HepG2 (cell line): ENCODE data around the gene RRAD. TPM values are rescaled to one million over a fixed set of nuclear protein-coding genes. Genes with fewer than 3 reads are reported as not detected.

Experiments
- ATAC-seq: fragments of 200-7000 bp; cut with Tn5 transposase; 3 replicates; pipeline ENCODE4 v1.9.1; 2020; ENCODE audit warnings: mild to moderate bottlenecking, moderate library complexity
- BruUV-seq: library from RNA; stranded (reverse); fragments of 400-500 nt; replicated peaks from 2 replicates; lab custom pipeline; 2021; lab: Mats Ljungman, UMichigan
- CTCF ChIA-PET: fragments of 300-600 bp; formaldehyde crosslinking; extraction: SDS; loops from one replicate; lab custom pipeline; 2021; ENCODE audit warnings: low total read pairs, inconsistent platforms, low intra/inter-chr PET ratio; lab: Yijun Ruan, JAX
- POLR2A ChIA-PET: fragments of 350-600 bp; sonication (Branson Sonifier 250); formaldehyde crosslinking; loops from one replicate; lab custom pipeline; 2020; ENCODE audit warnings: antibody characterized with exemption, inconsistent platforms; lab: Yijun Ruan, JAX
- DNase-seq: peaks from one replicate; pipeline ENCODE4 v3.0.0-alpha.2; 2015; ENCODE audit warnings: low spot score
- FAIRE-seq: peaks from 3 replicates; lab custom pipeline; 2011; peaks lifted over from hg19 to GRCh38; lab: Jason Lieb, UNC
- H2AFZ ChIP-seq: one replicate; pipeline ENCODE4 v1.6.1; 2011; ENCODE audit warnings: low read length, inconsistent platforms
- H3K27ac ChIP-seq: fragments of 300-600 bp; 3 replicates; pipeline ENCODE4 v1.8.0; 2011; ENCODE audit warnings: mixed run types, mild to moderate bottlenecking, mixed read lengths, low read length, inconsistent platforms; ENCODE audit not compliant: insufficient read depth; ENCODE audit errors: extremely low read length
- H3K27me3 ChIP-seq, 2 experiments: fragments of 200-600 bp in 1 of 2; 2 replicates in 1 of 2; 3 replicates in 1 of 2; pipeline versions ENCODE4 v1.6.0 to v1.8.0; 2011; ENCODE audit warnings: low read length in 2 of 2, mild to moderate bottlenecking in 2 of 2, moderate library complexity in 2 of 2, inconsistent platforms in 1 of 2; ENCODE audit not compliant: insufficient read depth in 2 of 2, control insufficient read depth in 1 of 2
- H3K36me3 ChIP-seq, 2 experiments: fragments of 200-600 bp in 1 of 2; replicated peaks in 1 of 2; 2 replicates in 1 of 2; 3 replicates in 1 of 2; pipeline versions ENCODE4 v1.5.1 to v1.8.0; 2011; ENCODE audit warnings: low read length in 2 of 2, inconsistent platforms in 1 of 2; ENCODE audit not compliant: insufficient read depth in 2 of 2, control insufficient read depth in 1 of 2
- H3K4me1 ChIP-seq: 2 replicates; pipeline ENCODE4 v1.5.1; 2012; ENCODE audit warnings: low read length, inconsistent platforms; ENCODE audit not compliant: insufficient read depth
- H3K4me2 ChIP-seq: 2 replicates; pipeline ENCODE4 v1.6.0; 2011; ENCODE audit warnings: low read depth, low read length, inconsistent platforms
- H3K4me3 ChIP-seq, 3 experiments: fragments of 200-600 bp in 1 of 3; sonication (generic), shearing (Covaris generic) in 1 of 3; replicated peaks in 1 of 3; 2 replicates each; pipeline ENCODE4 v1.5.1; 2011 to 2016; ENCODE audit warnings: low read length in 3 of 3, inconsistent platforms in 2 of 3, low read depth in 2 of 3, mild to moderate bottlenecking in 2 of 3, control low read depth in 1 of 3, mixed read lengths in 1 of 3; ENCODE audit not compliant: insufficient read depth in 1 of 3
- H3K79me2 ChIP-seq: one replicate; pipeline ENCODE4 v1.6.1; 2011; ENCODE audit warnings: low read length, inconsistent platforms; ENCODE audit not compliant: insufficient read depth
- H3K9ac ChIP-seq: 2 replicates; pipeline ENCODE4 v1.6.0; 2011; ENCODE audit warnings: mild to moderate bottlenecking, low read depth, low read length, inconsistent platforms; ENCODE audit not compliant: insufficient read depth
- H3K9me3 ChIP-seq: 2 replicates; pipeline ENCODE4 v1.5.1; 2012; ENCODE audit warnings: mild to moderate bottlenecking, low read length
- H4K20me1 ChIP-seq: 2 replicates; pipeline ENCODE4 v1.6.0; 2011; ENCODE audit warnings: inconsistent platforms, mild to moderate bottlenecking, low read length, moderate library complexity; ENCODE audit not compliant: insufficient read depth
- CENPX ChIP-seq: sonication (generic); formaldehyde crosslinking; IDR thresholded peaks from 2 replicates; pipeline ENCODE4 v1.9.0; 2021; ENCODE audit warnings: mild to moderate bottlenecking, missing genetic modification reagents, moderate library complexity
- MTF2 ChIP-seq: sonication (generic); formaldehyde crosslinking; IDR thresholded peaks from 2 replicates; pipeline ENCODE4 v1.5.0; 2020; ENCODE audit warnings: missing genetic modification reagents, borderline replicate concordance
- NFIB ChIP-seq: sonication (generic); formaldehyde crosslinking; IDR thresholded peaks from 2 replicates; pipeline ENCODE4 v1.9.0; 2021; ENCODE audit warnings: missing genetic modification reagents, mild to moderate bottlenecking, borderline replicate concordance
- PREB ChIP-seq: sonication (generic); formaldehyde crosslinking; IDR thresholded peaks from 2 replicates; pipeline ENCODE4 v1.4.0; 2020; ENCODE audit warnings: missing genetic modification reagents
- SMC3 ChIP-seq: IDR thresholded peaks from 2 replicates; pipeline ENCODE4 v1.6.1; 2011; ENCODE audit warnings: low read length, improper control_type of control experiment
- SNAPC4 ChIP-seq: sonication (generic); formaldehyde crosslinking; IDR thresholded peaks from 2 replicates; pipeline ENCODE4 v1.4.0; 2020; ENCODE audit warnings: mild to moderate bottlenecking, missing genetic modification reagents
- ZNF317 ChIP-seq: sonication (generic); formaldehyde crosslinking; IDR thresholded peaks from 2 replicates; pipeline ENCODE4 v1.5.0; 2020; ENCODE audit warnings: mild to moderate bottlenecking, missing genetic modification reagents
- ZNF407 ChIP-seq: sonication (generic); formaldehyde crosslinking; IDR thresholded peaks from one replicate; pipeline ENCODE4 v1.5.1; 2020; ENCODE audit warnings: mild to moderate bottlenecking, missing genetic modification reagents; ENCODE audit errors: not compliant biosample characterization
- WGBS: methylation state at CpG from one replicate; pipeline ENCODE4 v1.1.6; 2017; ENCODE audit warnings: low lambda C conversion rate; 5-methylcytosine and 5-hydroxymethylcytosine counted together
- in situ Hi-C: cut with HindIII; loops from 2 replicates; pipeline ENCODE4 v1.10.0; 2017; ENCODE audit warnings: low pct_unique_long_range_greater_than_20kb; ENCODE audit not compliant: extremely low pct_ligation_motif_present
- intact Hi-C: fragments of 100-400 bp; cut with micrococcal nuclease; formaldehyde crosslinking; loops from one replicate; pipeline ENCODE4 v1.10.0; 2022; ENCODE audit not compliant: unreplicated experiment
- polyA plus RNA-seq, 8 experiments: library from polyadenylated mRNA; depleted of rRNA in 3 of 8; stranded (reverse) in 7 of 8; unstranded in 1 of 8; fragments of >200 nt; fragmentation: Illumina TruSeq in 4 of 8; extraction: Trizol in 4 of 8; gene quantifications; 2 replicates each; pipeline versions ENCODE4 v1.2.1 to v1.2.3, GENCODE V29; 2011 to 2016; ENCODE audit warnings: low read depth in 4 of 8, missing spikeins in 1 of 8, mixed read lengths in 1 of 8; ENCODE audit not compliant: insufficient read depth in 1 of 8
- total RNA-seq, 5 experiments: library from RNA; depleted of rRNA; stranded (reverse); fragments of >200 nt; fragmentation: Illumina TruSeq; extraction: Trizol; gene quantifications; 2 replicates each; pipeline ENCODE4 v1.2.3, GENCODE V29; 2016; ENCODE audit warnings: low read depth in 1 of 5

RRAD gene
- total and polyA plus RNA-seq, 2 of the 13 experiments (the other 11 are each of a cell fraction or from before 2014, with no cell fraction given), result 0.80 to 1.1 TPM

DNA sequence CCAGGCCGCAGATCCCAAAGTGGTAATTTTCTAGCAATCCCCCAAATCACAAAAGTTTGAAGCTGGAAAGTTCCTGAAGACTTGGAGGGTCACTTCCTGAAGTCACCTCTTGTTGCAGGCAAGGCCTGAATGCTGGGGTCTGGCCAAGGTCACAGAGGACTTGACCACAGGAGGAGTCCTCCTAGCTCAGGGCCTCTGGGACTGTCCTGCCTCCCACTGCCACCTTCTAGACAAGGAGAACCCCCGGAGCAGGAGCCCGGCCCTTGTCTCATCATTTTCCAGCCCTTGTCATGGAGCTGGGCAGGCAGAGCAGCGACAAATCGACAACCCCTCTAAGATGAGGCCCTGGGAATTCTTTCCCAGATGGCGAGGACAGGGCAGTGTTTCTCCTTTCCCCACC, 7.0 kb downstream of the RRAD start:
- H3K27me3 ChIP-seq, result peaks cover 0 to 4% of the 10 kb centered on the region in 2 experiments; a peak in 3 of 5 replicates
- CTCF ChIA-PET, result no interaction called here
- no peaks in the 10 kb centered on the region for H3K36me3 ChIP-seq
- H3K9me3 ChIP-seq, result no peaks in the 10 kb centered on the region
- in situ Hi-C loops, result no loop called here
- ATAC-seq, result peak; percentile 11
- POLR2A ChIA-PET, result interaction anchor here (0.8 to 7.3 kb wide), 8 partner anchors 8 to 43 kb away, joined by 3 to 86 read pairs (median 10); partner anchors contain the start of genes CES3 and CIAO2B
- H3K79me2 ChIP-seq, result no peaks in the 10 kb centered on the region
- no peak for FAIRE-seq
- BruUV-seq, result no TSS peak
- no peaks in the 10 kb centered on the region for H4K20me1 ChIP-seq
- intact Hi-C loops, result no loop called here
- 64% methylated on average over 5 of the region's 6 CpGs for WGBS
- H2AFZ ChIP-seq, result no peak overlapping the region
- peak overlapping the region; percentile 64 for H3K4me2 ChIP-seq
- DNase-seq, result no peak
- H3K27ac ChIP-seq, result no peak overlapping the region
- H3K9ac ChIP-seq, result peak overlapping the region; percentile 23; the same call in 1 of the 2 replicates
- H3K4me1 ChIP-seq, result peaks cover 34% of the 10 kb centered on the region
- H3K4me3 ChIP-seq, result peak overlapping the region in 1 of 3 experiments; percentile 48; a peak in 1 of 6 replicates
- TF ChIP-seq ZNF317 (CRISPR knock-in tag), result 0 out of 2 replicates have a peak, but pooled peaks have one; percentile 10
- TF ChIP-seq MTF2 (CRISPR knock-in tag), result no peak
- TF ChIP-seq SMC3, result no peak
- peak; percentile 0 for TF ChIP-seq ZNF407 (CRISPR knock-in tag)
- no peak for TF ChIP-seq NFIB (CRISPR knock-in tag)
- no peak for TF ChIP-seq PREB (CRISPR knock-in tag)
- TF ChIP-seq CENPX (CRISPR knock-in tag), result no peak
- TF ChIP-seq SNAPC4 (CRISPR knock-in tag), result no peak
